ENCODE data around the gene ARPC1B.
"Not testable (repeated sequence)": the region's sequence is repeated elsewhere in the genome, so short reads cannot be mapped to it uniquely, and the experiment has no call there.

Gene ARPC1B

DNA sequence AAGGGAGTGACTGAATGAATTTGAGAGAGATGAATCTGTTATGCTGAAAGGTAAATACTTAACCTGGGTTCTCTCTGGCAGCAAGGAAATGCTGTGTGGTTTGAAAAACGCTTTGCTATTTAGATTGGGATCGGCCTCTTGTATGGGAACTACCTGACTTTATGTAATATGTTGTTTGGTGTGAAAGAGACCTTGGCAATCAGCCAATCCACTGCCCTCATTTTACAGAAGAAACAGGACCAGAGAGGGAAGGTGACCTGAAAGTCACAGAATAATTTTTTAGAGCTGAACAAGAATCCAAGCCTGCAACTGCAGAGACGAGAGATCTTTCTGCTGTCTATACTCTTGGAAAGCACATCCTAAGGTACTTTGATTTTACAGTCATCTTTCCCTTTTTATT, 35.3 kb downstream of the ARPC1B start:
- DNase-seq (ENCODE audit: low spot score), result no peak

DNA sequence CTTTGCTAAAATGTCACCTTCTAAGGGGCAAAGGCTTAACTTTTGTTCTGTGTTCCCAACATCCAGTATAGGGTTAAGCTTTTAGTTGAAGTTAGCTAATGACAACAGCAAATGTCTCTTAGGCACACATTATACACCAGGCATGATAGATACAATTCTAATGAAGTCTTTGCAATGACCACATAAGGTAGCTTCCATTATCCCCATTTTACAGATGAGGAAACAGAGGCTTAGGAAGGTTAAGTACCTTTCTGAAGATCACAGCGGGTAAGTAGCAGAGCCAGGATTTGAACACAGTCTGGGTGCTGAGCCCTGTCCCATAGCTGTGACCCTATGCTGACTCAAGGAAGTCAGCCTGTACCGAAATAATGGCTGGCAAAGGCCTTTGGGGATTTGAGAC, 36.1 kb downstream of the ARPC1B start:
- DNase-seq (ENCODE audit: low spot score), result no peak

DNA sequence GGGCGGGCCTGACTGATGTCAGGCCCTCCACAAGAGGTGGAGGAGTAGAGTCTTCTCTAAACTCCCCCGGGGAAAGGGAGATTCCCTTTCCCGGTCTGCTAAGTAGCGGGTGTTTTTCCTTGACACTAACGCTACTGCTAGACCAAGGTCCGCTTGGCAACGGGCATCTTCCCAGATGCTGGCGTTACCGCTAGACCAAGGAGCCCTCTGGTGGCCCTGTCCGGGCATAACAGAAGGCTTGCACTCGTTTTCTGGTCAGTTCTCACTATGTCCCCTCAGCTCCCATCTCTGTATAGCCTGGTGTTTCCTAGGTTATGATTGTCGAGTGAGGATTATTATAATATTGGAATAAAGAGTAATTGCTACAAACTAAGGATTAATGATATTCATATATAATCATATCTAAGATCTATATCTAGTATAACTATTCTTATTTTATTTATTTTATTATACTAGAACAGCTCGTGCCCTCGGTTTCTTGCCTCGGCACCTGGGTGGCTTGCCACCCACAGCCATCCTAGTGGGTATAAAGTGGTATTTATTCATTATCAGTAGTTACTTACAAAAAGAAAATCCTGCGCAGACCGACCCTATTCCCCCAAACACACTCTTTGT, 41.1 kb downstream of the ARPC1B start:
- not testable (repeated sequence) for DNase-seq (ENCODE audit: low spot score)

DNA sequence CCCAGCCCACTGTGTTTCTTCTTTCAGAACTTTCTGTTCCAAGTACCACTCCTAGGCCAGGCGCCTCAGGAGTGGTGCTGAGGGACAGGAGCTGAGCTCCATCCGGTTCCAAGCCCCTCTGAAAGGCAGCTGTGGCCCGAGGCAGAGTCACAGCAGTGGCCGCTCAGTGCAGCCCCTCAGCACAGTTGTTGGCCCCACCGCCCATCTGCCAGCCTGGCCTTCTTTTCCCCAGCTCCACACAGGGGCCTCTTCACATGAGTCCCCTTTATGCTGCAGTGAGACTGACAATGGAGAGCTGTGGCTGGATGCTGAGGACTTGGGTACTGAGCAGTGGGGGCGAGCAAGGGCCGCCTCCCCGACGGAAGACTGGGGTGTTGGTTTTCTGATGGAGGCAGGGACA, 43.7 kb downstream of the ARPC1B start:
- no peak for DNase-seq (ENCODE audit: low spot score)

DNA sequence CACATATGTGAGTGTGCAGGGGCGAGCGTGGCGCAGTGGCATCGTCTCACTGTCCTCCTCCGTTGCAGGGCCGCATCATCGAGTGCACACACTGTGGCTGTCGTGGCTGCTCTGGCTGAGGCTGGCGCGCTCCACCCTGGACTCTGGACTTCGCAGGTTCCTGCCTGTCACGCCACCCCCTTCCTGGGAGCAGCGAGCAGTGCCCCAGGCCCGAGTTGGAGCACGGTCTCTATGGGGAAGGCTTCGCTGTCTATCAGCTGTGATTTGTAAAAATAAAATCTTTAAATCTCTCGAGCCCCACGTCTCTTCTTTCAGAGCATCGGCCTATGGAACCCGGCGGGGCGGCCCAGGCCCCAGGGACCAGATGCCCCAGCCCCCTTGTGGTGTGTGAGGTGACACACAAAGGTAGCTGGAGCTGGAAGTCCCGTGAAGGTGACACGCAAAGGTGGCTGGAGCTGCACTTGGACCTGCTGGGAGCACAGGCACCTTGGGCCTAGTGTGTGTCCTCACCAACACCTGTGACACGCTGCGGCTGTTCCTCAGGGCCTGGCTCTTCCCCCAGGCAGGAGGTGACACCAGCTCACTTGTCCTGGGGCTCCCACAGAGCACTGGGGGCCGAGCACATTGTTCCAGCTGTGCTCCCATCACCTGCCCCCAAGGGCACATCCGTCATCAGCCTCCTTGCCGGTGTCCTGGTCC, 44.9 kb downstream of the ARPC1B start:
- DNase-seq (ENCODE audit: low spot score), result no peak

DNA sequence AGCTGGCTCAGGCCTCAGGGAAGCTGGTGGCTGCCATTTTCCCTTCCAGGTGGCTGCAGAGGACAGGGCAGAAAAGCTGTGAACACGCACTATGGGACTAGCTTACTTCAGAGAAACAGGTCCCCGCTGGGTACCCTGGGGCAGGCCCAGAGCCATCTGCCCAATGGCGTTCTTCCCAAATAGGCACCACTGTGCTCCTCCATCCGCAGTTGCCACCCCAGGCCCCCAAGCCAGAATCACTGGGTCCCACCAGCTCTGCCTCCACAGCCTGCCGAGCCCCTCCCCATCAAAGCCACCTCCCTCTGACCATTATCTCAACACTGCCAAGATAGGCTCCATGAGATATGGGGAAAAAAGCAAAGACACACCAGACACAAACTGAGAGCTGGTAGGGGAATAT, 45.7 kb downstream of the ARPC1B start:
- no peak for DNase-seq (ENCODE audit: low spot score)

DNA sequence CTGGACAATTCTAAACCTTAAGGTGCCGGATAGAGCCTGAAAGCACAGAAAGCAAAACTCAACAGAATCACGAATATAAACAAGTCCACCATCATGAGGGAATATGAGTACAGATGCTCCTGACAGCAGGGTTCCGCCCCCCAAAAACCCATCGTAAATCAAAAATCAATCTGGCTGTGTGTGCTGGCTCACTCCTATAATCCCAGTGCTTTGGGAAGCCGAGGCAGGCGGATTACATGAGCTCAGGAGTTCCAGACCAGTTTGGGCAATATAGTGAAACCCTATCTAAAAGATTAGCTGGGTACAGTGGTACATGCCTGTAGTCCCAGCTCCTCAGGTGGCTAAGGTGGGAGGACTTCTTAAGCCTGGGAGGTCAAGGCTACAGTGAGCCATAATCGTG, 46.5 kb downstream of the ARPC1B start:
- DNase-seq (ENCODE audit: low spot score), result no peak

DNA sequence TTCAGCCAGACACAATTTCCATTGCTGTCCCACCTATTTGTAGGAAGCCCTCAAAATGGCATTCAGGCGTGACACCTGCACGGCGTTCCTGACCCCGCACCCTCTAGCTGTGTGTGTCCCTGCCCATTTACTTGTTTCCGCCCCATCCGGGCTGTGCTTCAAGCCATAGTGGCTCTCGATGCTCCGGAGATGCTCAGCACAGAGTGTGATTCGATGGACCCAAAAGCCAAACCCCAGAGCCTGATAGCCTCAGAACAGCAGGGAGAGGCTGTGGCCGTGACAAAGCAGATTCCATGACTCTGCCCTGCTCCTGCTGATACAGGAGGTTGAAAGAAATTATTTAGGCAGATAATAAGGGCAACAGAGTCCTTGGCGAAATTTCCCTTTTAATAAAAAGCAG, 47.7 kb downstream of the ARPC1B start:
- DNase-seq (ENCODE audit: low spot score), result no peak

DNA sequence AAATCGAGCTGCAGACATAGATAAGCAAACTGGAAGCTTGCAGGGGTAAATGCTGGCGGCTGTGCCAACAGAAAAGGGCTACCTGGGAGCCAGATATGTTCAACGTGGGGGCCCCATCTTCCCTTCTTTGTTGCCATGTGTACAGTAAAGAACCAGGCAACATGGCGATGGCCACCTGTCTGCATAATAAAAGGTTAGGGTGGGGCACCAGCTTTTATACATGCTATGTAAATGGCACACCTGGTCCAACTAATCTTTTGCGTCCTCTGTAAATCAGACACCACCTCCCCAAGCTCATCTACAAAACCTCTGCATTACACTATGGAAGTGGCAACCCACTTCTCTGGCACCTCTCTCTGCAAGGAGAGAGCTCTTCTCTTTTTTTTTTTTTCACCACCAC, 48.1 kb downstream of the ARPC1B start:
- DNase-seq (ENCODE audit: low spot score), result no peak

DNA sequence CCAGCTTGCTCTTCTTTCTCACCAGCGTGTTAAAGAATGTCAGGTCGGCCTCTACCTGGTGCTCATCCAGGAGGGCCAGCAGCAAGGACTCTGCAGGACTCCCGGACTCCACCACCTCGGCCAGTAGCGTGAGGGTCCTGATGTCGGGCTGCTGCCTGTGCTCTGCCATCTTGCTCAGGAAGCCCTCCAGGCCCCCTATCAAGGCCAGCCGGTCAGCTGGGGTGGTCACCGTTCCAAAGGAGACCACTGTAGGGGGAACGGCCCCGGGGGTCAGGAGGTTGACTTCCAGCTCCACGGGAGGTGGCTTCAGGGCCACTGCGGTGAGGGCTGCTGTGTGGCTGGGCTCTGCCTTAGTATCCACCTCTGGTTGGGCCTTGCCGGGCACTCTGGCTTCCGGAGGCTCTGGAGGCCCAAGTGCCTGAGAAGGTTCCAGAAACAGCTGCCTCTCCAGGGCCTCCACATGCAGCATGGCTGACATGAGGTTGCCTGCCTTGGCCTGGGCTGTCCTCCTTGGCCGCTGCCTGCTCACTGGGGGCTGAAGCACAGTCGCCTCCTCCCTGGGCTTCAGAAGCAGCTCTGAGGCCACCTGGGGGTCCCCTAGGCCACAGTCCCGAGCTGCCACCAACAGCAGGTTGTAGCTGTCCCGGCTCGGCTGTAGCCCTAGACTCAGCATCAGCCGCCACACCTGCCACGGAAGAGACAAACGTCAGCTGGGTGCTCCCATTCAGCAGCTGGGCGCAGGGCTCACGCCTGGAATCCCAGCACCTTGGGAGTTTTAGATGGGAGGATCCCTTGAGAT, 50.6 kb downstream of the ARPC1B start:
- no peak for DNase-seq (ENCODE audit: low spot score)

DNA sequence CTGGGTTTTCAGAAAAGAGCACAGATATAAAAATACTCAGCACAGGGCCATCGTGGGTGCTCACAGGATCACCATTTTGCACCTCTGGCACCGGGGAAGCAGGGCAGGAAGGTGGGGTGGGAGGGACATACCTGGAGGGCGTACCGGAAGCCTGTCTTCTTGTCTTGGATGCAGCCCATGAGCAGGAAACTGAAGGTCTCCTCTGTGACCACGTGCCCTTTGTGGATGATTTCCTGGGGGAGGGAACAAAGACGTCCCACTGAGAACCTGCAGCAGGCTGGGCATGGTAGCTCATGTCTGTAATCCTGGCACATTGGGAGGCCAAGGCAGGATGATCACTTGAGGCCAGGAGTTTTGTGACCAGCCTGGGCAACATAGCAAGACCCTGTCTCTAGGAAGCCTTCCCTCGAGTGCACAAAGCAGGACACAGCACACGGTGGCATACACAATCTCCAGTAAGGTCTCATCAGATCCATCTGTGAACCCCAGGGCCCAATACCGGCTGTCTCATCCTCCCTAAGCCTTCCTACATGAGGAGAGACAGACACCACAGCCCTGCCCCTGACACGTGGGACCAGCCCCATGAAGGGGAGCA, 54.5 kb downstream of the ARPC1B start:
- DNase-seq (ENCODE audit: low spot score), result no peak

DNA sequence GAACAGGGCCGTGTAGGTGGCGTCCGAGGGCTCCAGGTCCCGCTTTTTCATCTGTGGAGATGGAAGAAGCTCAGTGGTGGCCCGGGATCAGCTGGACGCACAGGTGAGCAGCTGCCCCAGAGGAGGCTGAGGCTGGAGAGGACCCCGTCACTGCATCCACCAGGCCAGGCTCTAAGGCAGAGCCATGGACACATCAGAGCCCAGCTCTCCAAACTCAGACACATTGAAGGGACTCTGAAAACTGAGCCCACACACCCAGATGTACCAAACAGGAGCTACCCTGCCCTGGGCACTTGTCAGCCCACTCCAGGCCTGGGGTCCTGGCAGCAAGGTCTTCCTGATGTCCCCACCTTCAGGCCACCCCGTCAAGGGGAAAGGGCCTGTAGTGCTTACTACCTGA, 55.2 kb downstream of the ARPC1B start:
- no peak for DNase-seq (ENCODE audit: low spot score)

DNA sequence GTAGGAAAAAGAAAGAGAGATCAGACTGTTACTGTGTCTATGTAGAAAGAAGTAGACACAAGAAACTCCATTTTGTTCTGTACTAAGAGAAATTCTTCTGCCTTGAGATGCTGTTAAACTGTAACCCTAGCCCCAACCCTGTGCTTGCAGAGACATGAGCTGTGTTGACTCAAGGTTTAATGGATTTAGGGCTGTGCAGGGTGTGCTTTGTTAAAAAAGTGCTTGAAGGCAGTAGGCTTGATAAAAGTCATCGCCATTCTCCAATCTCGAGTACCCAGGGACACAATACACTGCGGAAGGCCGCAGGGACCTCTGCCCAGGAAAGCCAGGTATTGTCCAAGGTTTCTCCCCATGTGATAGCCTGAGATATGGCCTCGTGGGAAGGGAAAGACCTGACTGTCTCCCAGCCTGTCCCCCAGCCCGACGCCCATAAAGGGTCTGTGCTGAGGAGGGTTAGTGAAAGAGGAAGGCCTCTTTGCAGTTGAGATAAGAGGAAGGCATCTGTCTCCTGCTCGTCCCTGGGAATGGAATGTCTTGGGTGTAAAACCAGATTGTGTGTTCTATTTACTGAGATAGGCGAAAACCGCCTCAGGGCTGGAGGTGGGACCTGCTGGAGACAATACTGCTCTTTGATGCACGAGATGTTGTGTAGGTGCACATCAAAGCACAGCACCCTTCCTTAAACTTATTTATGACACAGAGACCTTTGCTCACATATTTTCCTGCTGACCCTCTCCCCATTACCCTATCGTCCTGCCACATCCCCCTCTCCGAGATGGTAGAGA, 57.4 kb downstream of the ARPC1B start:
- DNase-seq (ENCODE audit: low spot score), result not testable (repeated sequence)

DNA sequence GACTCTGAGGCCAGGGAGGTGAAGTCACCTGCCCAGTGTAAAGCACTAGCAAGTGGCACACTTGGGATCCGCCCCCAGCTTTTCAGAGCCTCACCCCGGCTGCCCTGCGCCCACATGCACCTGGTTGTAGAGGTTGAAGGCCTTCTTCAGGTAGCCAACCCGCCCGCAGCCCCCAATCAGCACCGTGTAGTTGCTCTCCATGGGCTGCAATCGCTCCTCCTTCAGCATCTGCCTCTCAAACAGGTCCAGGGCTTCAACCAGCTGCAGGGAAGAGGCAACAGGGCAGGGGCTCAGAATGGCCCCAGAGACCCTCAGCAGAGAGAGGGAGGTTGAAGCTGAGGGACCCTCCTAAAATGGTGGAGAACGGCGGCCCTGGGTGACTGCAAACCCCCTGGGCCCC, 58.6 kb downstream of the ARPC1B start:
- no peak for DNase-seq (ENCODE audit: low spot score)

DNA sequence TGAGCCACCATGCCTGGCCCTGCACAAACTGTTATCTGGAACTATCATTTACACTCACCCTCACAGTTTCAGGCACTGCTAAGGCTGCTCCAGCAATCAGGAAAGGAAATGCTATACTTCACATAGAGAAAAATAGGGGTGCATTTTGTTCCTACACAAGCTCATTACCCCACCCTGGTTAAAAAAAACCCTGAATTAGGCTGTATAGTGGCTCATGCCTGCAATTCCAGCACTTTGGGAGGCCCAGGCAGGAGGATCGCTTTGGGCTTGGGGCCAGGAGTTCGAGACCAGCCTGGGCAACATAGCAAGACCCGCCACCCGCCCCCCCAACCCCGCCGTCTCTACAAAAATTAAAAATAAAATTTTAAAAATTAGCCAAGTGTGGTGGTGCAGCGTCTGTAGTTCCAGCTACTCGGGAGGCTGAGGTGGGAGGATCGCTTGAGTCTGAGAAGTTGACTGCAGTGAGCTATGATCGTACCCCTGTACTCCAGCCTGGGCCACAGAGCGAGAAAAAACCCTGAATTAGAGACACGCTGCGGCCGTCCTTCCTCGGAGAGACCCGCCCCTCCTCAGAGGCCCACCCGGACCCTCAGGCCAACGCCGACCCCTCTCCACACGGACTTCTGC, 63.5 kb downstream of the ARPC1B start:
- DNase-seq (ENCODE audit: low spot score), result no peak

DNA sequence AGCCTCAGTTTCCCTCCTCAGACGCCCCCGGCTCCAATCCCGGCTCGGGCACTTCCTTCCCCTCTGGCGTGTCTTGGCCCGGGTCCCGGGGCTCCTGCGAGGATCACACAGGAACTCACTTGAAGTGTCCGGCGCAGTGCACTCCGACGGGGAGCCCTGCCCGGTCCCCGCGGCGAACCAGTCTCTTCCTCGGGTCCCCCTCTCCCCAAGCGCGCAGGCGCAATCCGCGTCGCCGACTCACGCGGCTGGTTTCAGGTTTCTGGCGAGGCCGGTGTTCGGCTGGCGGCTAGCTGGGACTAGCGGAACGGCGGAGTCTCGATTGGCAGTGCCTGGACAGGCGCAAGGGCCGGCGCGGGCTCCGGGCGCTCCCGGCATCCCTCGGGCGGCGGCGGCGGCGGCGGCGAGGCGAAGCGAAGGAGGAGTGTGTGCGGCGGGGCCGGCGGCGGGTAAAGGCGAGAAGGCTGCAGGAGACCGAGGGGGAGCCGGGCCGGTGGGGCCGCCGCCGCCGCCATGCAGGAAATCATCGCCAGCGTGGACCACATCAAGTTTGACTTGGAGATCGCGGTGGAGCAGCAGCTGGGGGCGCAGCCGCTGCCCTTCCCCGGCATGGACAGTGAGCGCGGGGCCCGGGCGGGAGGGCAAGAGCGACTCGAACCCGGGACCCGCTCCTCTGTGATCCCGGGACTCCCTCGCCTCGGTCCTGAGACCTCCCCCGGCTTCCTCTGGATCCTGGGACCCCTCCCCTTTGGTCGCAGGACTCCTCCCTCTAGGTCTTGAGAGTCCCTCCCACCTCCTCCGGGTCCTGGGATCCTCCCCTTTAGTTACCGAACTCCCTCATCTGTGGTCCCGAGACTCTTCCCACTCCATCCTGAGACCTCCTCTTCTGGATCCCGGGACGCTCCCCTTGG, 64.3 kb downstream of the ARPC1B start, which contains the start of the genes CPSF4 and PTCD1:
CPSF4 (plus strand) TSS at position 371 of the 908 bp plus-strand sequence; CDS start at position 511, 140 bp downstream.
PTCD1 (minus strand) TSS at position 226 of the 908 bp plus-strand sequence. CDS start 3,556 bp downstream, outside the sequence.
- DNase-seq (ENCODE audit: low spot score), result peak; percentile 100

DNA sequence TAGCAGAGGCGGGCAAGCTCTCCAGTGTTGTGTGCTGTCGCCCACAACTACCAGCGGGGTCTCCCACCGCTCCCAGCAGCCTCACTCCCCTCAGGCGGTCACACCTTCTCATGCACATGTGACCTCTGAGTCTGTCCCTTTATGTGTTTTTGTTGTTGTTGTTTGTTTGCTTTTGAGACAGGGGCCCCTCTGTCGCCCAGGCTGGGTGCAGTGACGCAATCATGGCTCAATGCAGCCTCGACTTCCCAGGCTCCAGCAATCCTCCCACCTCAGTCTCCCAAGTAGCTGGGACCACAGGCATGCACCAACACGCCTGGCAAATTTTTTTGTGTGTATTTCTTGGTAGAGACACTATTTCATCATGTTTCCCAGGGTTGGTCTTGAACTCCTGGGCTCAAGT, 65.7 kb downstream of the ARPC1B start:
- DNase-seq (ENCODE audit: low spot score), result no peak
